Non-pigmented ciliary epithelial cell (primary cell): ENCODE results near the gene NOL4L.
"Not testable (repeated sequence)": the region's sequence is repeated elsewhere in the genome, so short reads cannot be mapped to it uniquely, and the experiment has no call there.

Experiments used
- DNase-seq: peaks from one replicate; pipeline ENCODE4 v3.0.0-alpha.2; 2010; ENCODE audit warnings: low read depth

NOL4L gene

GRCh38 chr20:32421290-32421689 is 163.8 kb downstream of the NOL4L start:
- DNase-seq = no peak

GRCh38 chr20:32418376-32418775 is 166.8 kb downstream of the NOL4L start:
- no peak for DNase-seq

GRCh38 chr20:32416206-32416605 is 168.9 kb downstream of the NOL4L start:
- DNase-seq = no peak

- DNase-seq = no peak
Measured at GRCh38 chr20:32415494-32415893, 169.6 kb downstream of the NOL4L start.

- DNase-seq = no peak
Measured at GRCh38 chr20:32411955-32412706, 173.0 kb downstream of the NOL4L start.

- DNase-seq = not testable (repeated sequence)
Measured at GRCh38 chr20:32407131-32407750, 177.9 kb downstream of the NOL4L start.

GRCh38 chr20:32406701-32407100 is 178.4 kb downstream of the NOL4L start:
- no peak for DNase-seq

GRCh38 chr20:32404017-32404416 is 181.1 kb downstream of the NOL4L start:
- no peak for DNase-seq

GRCh38 chr20:32400476-32400875 is 184.7 kb downstream of the NOL4L start:
- no peak for DNase-seq

- no peak for DNase-seq
Measured at GRCh38 chr20:32397567-32398084, 187.5 kb downstream of the NOL4L start.

GRCh38 chr20:32396646-32397160 is 188.4 kb downstream of the NOL4L start:
- no peak for DNase-seq

GRCh38 chr20:32395066-32395465 is 190.1 kb downstream of the NOL4L start:
- DNase-seq = no peak
